ENCODE results near the gene WRAP73. TPM values are rescaled to one million over a fixed set of nuclear protein-coding genes. Genes with fewer than 3 reads are reported as not detected.

Gene WRAP73
- total RNA-seq, 4 donors from 2014 or later, result 12.5 to 20.6 (median 15.3) TPM

DNA sequence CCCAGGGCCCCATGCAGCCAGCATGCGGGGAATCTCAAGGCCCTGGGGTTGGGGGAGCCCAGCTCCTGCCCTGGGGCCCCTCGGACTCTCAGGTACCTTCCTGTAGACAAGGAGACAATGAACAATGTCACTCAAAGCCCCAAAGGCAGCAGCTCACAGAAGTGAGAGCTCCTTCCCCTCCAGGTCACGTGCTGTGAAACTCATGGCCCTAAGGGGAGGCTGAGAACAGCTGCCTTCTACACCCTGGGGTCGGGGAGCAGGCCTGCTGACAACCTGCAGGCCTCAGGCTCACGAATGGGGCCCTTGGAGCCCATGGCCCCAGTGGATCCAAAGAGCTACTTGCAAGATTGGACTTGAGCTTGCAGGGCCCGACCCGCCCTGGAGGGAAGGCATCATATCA is 41.7 kb downstream of the WRAP73 start:
- no peak overlapping the region for H3K4me3 ChIP-seq (ENCODE audit: low read depth, poor library complexity, severe bottlenecking)
- intact Hi-C loops (cut with DNase I; ENCODE audit: low total_unique reads), result no loop called here
- no peak for TF ChIP-seq POLR2A (IDR thresholded peaks at IDR 0.05)
- TF ChIP-seq, protein P1, sequence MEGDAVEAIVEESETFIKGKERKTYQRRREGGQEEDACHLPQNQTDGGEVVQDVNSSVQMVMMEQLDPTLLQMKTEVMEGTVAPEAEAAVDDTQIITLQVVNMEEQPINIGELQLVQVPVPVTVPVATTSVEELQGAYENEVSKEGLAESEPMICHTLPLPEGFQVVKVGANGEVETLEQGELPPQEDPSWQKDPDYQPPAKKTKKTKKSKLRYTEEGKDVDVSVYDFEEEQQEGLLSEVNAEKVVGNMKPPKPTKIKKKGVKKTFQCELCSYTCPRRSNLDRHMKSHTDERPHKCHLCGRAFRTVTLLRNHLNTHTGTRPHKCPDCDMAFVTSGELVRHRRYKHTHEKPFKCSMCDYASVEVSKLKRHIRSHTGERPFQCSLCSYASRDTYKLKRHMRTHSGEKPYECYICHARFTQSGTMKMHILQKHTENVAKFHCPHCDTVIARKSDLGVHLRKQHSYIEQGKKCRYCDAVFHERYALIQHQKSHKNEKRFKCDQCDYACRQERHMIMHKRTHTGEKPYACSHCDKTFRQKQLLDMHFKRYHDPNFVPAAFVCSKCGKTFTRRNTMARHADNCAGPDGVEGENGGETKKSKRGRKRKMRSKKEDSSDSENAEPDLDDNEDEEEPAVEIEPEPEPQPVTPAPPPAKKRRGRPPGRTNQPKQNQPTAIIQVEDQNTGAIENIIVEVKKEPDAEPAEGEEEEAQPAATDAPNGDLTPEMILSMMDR (IDR thresholded peaks at IDR 0.05), result no peak
- no peak for DNase-seq (ENCODE audit: low spot score in 2 of 2)
- WGBS, 2 donors, result 82 to 87% methylated on average over 7 of the region's 7 CpGs

DNA sequence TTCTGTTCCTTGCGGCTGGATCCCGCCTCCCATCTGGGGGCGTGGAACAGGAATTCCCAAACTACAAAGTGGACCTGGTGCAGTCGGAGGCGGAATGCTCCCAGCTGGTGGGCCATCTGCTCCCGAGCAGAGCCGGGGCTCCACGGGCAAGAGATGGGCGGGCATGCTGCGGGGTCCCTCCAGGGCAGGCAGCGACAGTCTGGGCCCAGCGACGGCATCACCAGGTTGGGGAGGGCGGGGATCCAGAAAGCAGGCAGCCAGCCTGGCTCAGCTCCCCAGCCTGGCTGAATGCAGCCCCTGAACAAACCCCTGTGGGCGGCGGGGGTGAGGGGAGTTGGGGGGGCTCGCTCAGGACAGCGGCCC is 42.2 kb downstream of the WRAP73 start:
- WGBS, 2 donors, result 87 to 88% methylated on average over 17 to 18 of the region's 18 CpGs
- intact Hi-C loops (cut with DNase I; ENCODE audit: low total_unique reads), result no loop called here
- DNase-seq (ENCODE audit: low spot score in 2 of 2), result no peak
- H3K4me3 ChIP-seq (ENCODE audit: low read depth, poor library complexity, severe bottlenecking), result no peak overlapping the region
- no peak for TF ChIP-seq POLR2A (IDR thresholded peaks at IDR 0.05)
- TF ChIP-seq, protein P1 (IDR thresholded peaks at IDR 0.05), result no peak

DNA sequence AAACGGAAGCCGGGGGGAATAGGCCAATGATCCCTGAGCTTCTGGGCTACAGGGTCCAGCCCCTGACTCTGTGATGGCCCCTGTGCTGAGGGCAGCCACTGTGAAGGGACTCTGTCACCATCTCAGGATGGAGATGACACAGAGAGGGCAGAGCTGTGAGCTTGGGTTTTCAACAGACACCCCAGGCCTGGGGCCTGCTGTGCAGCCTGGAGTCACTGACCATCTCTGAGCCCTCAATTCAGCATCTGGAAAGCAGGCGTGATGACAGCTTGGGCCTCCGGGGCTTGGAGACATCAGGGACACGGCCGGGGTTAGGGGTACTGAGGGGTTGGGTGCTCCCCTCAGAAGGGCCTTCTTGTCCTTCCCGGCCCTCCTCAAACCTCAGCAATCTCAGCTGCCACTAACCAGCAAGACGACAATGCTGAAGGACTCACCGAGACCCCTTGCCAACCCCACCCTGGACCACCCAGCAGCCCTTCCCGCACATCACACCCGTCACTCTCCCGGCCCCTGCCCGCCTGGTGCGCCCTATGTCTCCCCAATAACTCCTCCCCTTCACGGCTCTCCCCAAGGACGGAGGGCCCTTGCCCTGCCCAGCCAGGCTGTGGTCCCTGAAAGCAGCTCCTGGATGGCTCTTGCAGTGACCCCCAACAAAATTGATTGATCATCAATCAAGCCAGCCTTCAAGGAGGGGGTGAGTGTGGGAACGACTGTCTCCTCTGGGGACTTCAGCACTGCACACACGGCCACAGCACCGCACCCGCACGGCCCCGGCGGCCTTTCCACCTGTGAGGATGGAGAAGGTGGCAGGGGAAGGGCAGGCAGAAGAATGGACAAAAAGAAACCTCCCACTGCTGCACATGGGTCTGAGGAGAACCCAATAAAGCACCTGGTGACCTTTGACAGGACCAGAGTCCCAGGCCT is 42.9 kb downstream of the WRAP73 start:
- WGBS, 2 donors, result 86 to 87% methylated on average over 21 to 22 of the region's 23 CpGs
- intact Hi-C loops (cut with DNase I; ENCODE audit: low total_unique reads), result no loop called here

DNA sequence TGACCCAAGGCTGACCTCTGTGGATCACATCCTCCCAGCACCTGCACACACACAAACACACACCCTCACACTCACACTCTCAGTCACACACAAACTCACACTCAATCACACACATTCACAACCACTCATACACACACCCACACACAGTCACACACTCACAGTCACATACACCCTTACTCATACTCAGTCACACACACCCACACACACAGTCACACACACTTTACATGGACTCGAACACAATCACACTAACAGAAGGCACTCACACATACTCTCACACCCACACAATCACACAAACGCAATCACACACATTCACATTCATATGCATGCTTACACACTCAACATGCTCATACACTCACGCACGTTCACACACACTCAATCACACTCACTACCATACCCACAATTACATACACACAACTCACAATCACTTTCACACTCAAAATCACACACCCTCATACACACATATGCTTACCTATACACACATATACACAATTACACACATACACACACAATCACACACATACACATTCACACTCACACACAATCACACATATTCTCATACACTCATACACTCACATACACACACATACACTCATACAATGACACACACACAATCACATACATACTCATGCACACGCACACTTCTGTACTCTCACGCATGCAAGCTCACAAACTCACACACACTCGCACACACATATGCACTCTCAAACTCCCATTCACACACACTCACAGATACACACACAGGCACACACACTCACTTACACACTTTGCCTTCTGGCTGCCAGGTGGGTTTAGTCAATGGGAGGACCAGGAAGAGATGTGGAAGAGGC is 44.7 kb downstream of the WRAP73 start:
- intact Hi-C loops (cut with DNase I; ENCODE audit: low total_unique reads), result no loop called here
- no peak for DNase-seq (ENCODE audit: low spot score in 2 of 2)
- H3K4me3 ChIP-seq (ENCODE audit: low read depth, poor library complexity, severe bottlenecking), result no peak overlapping the region
- 82 to 97% methylated on average over 7 of the region's 7 CpGs for WGBS, 2 donors
- TF ChIP-seq POLR2A (IDR thresholded peaks at IDR 0.05), result no peak
- TF ChIP-seq, protein P1 (IDR thresholded peaks at IDR 0.05), result no peak

More for the DNA sequence above, 42.9 kb downstream of the WRAP73 start:
- DNase-seq (ENCODE audit: low spot score in 2 of 2), result no peak
- TF ChIP-seq POLR2A (IDR thresholded peaks at IDR 0.05), result no peak
- H3K4me3 ChIP-seq (ENCODE audit: low read depth, poor library complexity, severe bottlenecking), result no peak overlapping the region

DNA sequence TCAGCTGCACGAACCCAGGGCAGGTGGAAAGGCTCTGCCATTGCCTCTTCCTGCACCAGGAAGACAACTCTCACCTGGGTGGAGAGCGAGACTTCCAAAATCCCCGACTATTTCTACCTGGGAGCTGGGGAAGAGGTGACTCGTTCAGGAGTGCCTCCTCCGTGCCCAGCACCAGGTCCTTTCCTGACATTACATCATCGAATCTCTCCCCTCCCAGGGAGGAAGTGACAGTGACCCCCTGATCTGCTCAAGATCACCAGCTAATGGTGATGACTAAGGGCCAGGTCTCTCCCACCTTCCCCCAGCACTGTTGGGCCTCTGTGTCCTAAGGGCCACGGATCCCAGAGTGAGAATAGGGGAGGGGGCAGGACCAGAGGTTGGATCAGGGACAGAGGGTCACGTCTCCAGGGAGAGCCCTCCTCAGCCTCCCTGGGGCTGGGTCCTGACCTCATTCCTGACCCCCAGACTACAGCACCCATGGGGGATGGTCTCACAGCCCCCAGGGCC is 45.4 kb downstream of the WRAP73 start:
- WGBS, 2 donors, result 91 to 94% methylated on average over 8 of the region's 8 CpGs
- no peak for TF ChIP-seq POLR2A (IDR thresholded peaks at IDR 0.05)
- TF ChIP-seq, protein P1 (IDR thresholded peaks at IDR 0.05), result no peak
- no peak overlapping the region for H3K4me3 ChIP-seq (ENCODE audit: low read depth, poor library complexity, severe bottlenecking)
- no peak for DNase-seq (ENCODE audit: low spot score in 2 of 2)
- intact Hi-C loops (cut with DNase I; ENCODE audit: low total_unique reads), result no loop called here
